Renal cortical epithelial cell (primary cell): ENCODE data around the gene ITM2C. TPM values are rescaled to one million over a fixed set of nuclear protein-coding genes. Genes with fewer than 3 reads are reported as not detected.

ENCODE experiments used
- DNase-seq: peaks from one replicate; pipeline ENCODE4 v3.0.0-alpha.2; 2011; ENCODE audit warnings: low read depth
- total RNA-seq: library from RNA; depleted of rRNA; stranded (reverse); fragments of >200 nt; gene quantifications from 2 replicates; pipeline ENCODE4 v1.2.3, GENCODE V29; 2014

ITM2C gene
- total RNA-seq, 1 donor from 2014 or later = 85.7 TPM

GRCh38 chr2:230925879-230926765, 61.4 kb downstream of the ITM2C start:
- DNase-seq = no peak

DNA sequence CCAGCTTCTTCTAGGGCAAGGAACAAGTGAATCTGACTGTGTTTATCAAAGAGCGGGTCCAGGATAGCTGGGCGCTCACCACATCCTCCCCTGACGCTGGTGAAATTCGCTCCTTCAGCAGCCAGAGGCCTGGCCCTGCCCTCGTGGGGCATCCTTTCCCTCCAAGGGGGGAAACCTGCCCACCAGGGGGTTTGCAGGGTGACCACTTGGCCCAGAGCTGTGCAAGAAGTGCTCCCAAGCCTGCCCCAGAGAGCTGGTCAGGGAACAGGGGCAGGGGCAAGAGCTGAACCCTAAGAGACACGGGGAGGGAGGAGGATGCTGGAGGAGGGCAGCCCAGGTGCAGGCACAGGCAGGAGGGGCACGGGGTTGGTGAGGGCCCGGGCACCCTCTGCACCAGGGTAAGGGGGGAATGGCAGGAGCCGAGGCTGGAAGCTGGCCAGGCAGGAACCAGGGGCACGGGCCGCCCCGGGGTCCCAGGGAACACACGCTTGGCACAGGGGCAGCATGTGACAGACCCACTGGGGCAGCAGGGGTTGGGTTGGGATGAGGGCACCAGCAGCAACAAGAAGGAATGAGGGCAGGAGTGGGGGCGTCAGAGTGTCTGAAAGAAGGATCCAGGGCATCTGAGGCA, 63.1 kb downstream of the ITM2C start:
- no peak for DNase-seq

Other genes starting within 250 kb of the ITM2C start
- 148 and 169 TPM in 2 replicates for gene CAB39, start 152.1 kb upstream of the ITM2C start, total RNA-seq
- not detected in 2 replicates for gene GPR55, start 60.3 kb downstream of the ITM2C start, total RNA-seq
- not detected in 2 replicates for gene SPATA3, start 131.2 kb downstream of the ITM2C start, total RNA-seq
- 0.17 and 0.50 TPM in 2 replicates for gene C2orf72, start 172.6 kb downstream of the ITM2C start, total RNA-seq
- 121 and 135 TPM in 2 replicates for gene PSMD1, start 191.9 kb downstream of the ITM2C start, total RNA-seq